ENCODE results near the gene CASK. TPM values are rescaled to one million over a fixed set of nuclear protein-coding genes. Genes with fewer than 3 reads are reported as not detected.
A peak's percentile ranks its signal among the peaks of the same experiment; 100 is the strongest.

Gene CASK
- total and polyA plus RNA-seq, 2 experiments from 2014 or later: 82.9 to 95.7 TPM

DNA sequence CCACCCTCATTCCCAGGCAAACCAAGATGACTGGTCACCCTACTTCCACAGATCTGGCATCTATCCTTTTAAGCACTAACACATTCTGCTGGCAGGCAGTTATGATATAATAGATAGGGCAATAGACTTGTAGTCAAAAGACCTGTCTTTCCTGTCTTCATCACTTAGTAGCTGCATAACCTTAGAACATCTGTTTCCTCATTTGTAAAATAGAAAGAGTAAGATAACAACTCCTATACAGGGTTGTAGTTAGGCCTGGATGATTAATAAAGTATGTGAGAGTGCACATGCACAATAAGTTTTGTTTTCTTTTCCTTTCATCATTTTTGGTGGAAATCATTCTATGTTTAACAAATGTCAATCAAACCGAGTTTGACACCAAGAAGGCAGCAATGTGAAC, 127.3 kb downstream of the CASK start:
- TF ChIP-seq EZH2 (IDR thresholded peaks at IDR 0.05; ENCODE audit: borderline replicate concordance) (no peak), CTCF (IDR thresholded peaks at IDR 0.05; ENCODE audit: poor library complexity) (no peak), EZH2phosphoT487 (IDR thresholded peaks at IDR 0.05; ENCODE audit: low read depth, severe bottlenecking, unreplicated experiment) (no peak)
- H4K20me1 ChIP-seq (ENCODE audit: insufficient read depth, poor library complexity, severe bottlenecking): no peaks in the 10 kb centered on the region

GRCh38 chrX:41789374-41789773, 134.0 kb downstream of the CASK start:
- Histone ChIP-seq H3K27me3 (no peaks in the 10 kb centered on the region), H4K20me1 (ENCODE audit: insufficient read depth, poor library complexity, severe bottlenecking) (peaks cover 5% of the 10 kb centered on the region), H3K4me2 (no peak overlapping the region), H3K27ac (no peak overlapping the region), H3K36me3 (replicated peaks; ENCODE audit: insufficient read depth, low read depth) (no peaks in the 10 kb centered on the region), H3K9me3 (ENCODE audit: low read depth) (no peaks in the 10 kb centered on the region), H3K79me2 (peaks cover 37% of the 10 kb centered on the region), H3K4me1 (ENCODE audit: insufficient read depth) (no peaks in the 10 kb centered on the region), H3K9me2 (replicated peaks; ENCODE audit: insufficient read depth) (no peaks in the 10 kb centered on the region), H3K4me3 (no peak overlapping the region), H2AFZ (no peak overlapping the region)
- no peak for TF ChIP-seq EZH2 (IDR thresholded peaks at IDR 0.05; ENCODE audit: borderline replicate concordance)
- TF ChIP-seq CTCF (IDR thresholded peaks at IDR 0.05; ENCODE audit: poor library complexity): no peak
- TF ChIP-seq EZH2phosphoT487 (IDR thresholded peaks at IDR 0.05; ENCODE audit: low read depth, severe bottlenecking, unreplicated experiment): no peak
- WGBS (ENCODE audit: low lambda C conversion rate, missing lambda C conversion rate): 60% methylated on average over 2 of the region's 2 CpGs
- DNase-seq (ENCODE audit: low spot score): peak; percentile 8

More for the DNA sequence above, 127.3 kb downstream of the CASK start:
- Histone ChIP-seq H3K27ac (no peak overlapping the region), H3K9me3 (ENCODE audit: low read depth) (no peaks in the 10 kb centered on the region), H3K9me2 (replicated peaks; ENCODE audit: insufficient read depth) (no peaks in the 10 kb centered on the region), H3K4me2 (no peak overlapping the region), H3K79me2 (peaks cover 56% of the 10 kb centered on the region), H3K27me3 (no peaks in the 10 kb centered on the region), H2AFZ (no peak overlapping the region), H3K4me3 (no peak overlapping the region), H3K36me3 (replicated peaks; ENCODE audit: insufficient read depth, low read depth) (no peaks in the 10 kb centered on the region), H3K4me1 (ENCODE audit: insufficient read depth) (no peaks in the 10 kb centered on the region)
- WGBS (ENCODE audit: low lambda C conversion rate, missing lambda C conversion rate): 79% methylated on average over 1 of the region's 1 CpG
- no peak for DNase-seq (ENCODE audit: low spot score)

DNA sequence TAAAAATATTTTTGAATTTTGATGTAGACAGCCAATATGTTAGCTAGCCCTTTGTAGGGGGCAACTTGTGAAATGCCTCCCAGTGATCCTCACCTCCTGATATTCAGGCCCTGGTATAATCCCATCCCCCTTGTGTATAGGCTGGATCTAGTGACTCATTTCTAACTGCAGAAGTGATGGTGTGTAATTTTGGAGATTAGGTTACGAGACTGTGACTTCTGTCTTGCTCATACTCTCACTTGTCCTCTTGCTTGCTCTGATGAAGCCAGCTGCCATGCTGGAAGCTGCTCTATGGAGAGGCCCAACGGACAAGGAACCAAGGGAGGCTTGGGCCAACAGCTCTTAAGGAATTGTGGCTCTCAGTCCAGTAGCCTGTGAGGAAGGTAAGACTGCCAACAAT, 137.7 kb downstream of the CASK start:
- TF ChIP-seq EZH2phosphoT487 (IDR thresholded peaks at IDR 0.05; ENCODE audit: low read depth, severe bottlenecking, unreplicated experiment): no peak
- TF ChIP-seq CTCF (IDR thresholded peaks at IDR 0.05; ENCODE audit: poor library complexity): no peak
- Histone ChIP-seq H3K27ac (no peak overlapping the region), H4K20me1 (ENCODE audit: insufficient read depth, poor library complexity, severe bottlenecking) (peaks cover 5% of the 10 kb centered on the region), H3K4me3 (no peak overlapping the region), H3K9me3 (ENCODE audit: low read depth) (no peaks in the 10 kb centered on the region), H2AFZ (no peak overlapping the region), H3K4me2 (no peak overlapping the region), H3K36me3 (replicated peaks; ENCODE audit: insufficient read depth, low read depth) (no peaks in the 10 kb centered on the region), H3K9me2 (replicated peaks; ENCODE audit: insufficient read depth) (no peaks in the 10 kb centered on the region), H3K79me2 (peaks cover 8% of the 10 kb centered on the region), H3K4me1 (ENCODE audit: insufficient read depth) (no peaks in the 10 kb centered on the region), H3K27me3 (no peaks in the 10 kb centered on the region)
- 82% methylated on average over 2 of the region's 2 CpGs for WGBS (ENCODE audit: low lambda C conversion rate, missing lambda C conversion rate)
- DNase-seq (ENCODE audit: low spot score): no peak

DNA sequence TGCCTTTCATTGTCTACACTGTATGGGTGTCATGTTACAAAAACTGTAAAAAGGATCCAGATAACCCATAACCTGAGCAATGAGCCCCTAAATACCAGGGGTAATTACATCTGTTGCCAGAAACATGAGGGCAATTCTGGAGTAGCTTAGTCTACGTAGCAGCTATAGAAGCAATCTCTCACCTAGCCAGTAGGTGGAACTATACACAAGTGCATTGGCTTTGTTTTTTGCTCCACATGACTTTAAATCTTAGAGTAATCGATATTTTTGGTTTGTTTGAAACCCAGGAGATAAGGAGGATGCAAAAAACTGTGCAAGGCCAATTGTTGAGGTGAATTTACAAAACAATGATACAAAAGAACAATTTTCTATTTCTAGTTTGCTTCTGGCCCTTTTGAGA, 141.9 kb downstream of the CASK start:
- H3K4me2 ChIP-seq: no peak overlapping the region
- no peaks in the 10 kb centered on the region for H3K36me3 ChIP-seq (replicated peaks; ENCODE audit: insufficient read depth, low read depth)
- H3K4me3 ChIP-seq: no peak overlapping the region
- H2AFZ ChIP-seq: no peak overlapping the region
- no peak for TF ChIP-seq EZH2phosphoT487 (IDR thresholded peaks at IDR 0.05; ENCODE audit: low read depth, severe bottlenecking, unreplicated experiment)
- no peak for TF ChIP-seq EZH2 (IDR thresholded peaks at IDR 0.05; ENCODE audit: borderline replicate concordance)
- peak; percentile 77 for TF ChIP-seq CTCF (IDR thresholded peaks at IDR 0.05; ENCODE audit: poor library complexity)
- H3K27me3 ChIP-seq: no peaks in the 10 kb centered on the region
- no peaks in the 10 kb centered on the region for H3K9me3 ChIP-seq (ENCODE audit: low read depth)
- peaks cover 13% of the 10 kb centered on the region for H3K4me1 ChIP-seq (ENCODE audit: insufficient read depth)
- H3K79me2 ChIP-seq: peaks cover 3% of the 10 kb centered on the region
- WGBS (ENCODE audit: low lambda C conversion rate, missing lambda C conversion rate): 20% methylated on average over 2 of the region's 2 CpGs
- H3K9me2 ChIP-seq (replicated peaks; ENCODE audit: insufficient read depth): no peaks in the 10 kb centered on the region
- peak; percentile 60 for DNase-seq (ENCODE audit: low spot score)
- H3K27ac ChIP-seq: no peak overlapping the region
- H4K20me1 ChIP-seq (ENCODE audit: insufficient read depth, poor library complexity, severe bottlenecking): no peaks in the 10 kb centered on the region
